ENCODE results near the gene FUNDC1.
"Not testable (repeated sequence)": the region's sequence is repeated elsewhere in the genome, so short reads cannot be mapped to it uniquely, and the experiment has no call there.

Gene FUNDC1

DNA sequence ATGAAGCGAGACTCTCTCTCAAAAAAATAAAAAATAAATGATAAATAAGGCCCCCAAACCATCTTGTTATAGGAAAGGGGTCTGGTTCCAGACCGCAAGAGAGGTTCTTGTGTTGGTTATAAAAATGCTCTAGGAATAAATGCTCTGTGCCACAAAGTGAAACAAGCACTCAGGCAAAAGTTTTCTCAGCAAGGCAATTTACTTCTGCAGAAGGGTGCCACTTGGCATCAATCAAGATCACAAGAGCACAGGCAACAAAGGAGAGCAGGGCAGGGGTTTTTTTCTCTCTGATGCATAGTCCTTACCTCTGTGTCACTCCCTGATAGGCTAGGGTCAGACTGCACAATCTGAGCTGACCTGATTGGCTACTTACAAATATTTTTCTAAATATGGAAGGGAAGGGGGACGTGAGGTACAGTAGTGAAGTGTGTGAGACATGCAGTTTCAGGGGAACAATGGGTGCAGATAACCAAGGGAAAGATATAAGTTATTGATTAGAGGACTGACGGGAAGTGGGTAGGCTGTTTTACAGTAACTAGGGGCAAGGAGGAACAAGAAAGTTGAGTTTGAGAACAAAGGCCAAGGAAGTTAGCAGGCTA is 29.8 kb upstream of the FUNDC1 start:
- DNase-seq (no peak), ATAC-seq (ENCODE audit: insufficient read depth, low read depth) (no peak)
- Histone ChIP-seq H3K4me2 (ENCODE audit: insufficient read depth, low read length) (no peak overlapping the region), H3K36me3 (ENCODE audit: insufficient read depth, low read length) (no peaks in the 10 kb centered on the region), H3K27me3 (ENCODE audit: insufficient read depth, low read length, poor library complexity) (no peaks in the 10 kb centered on the region), H3K9ac (ENCODE audit: low read depth, low read length) (no peak overlapping the region), H3K27ac (ENCODE audit: low read length) (no peak overlapping the region), H3K79me2 (ENCODE audit: insufficient read depth, low read length) (no peaks in the 10 kb centered on the region), H2AFZ (ENCODE audit: low read depth, low read length) (no peak overlapping the region), H3K9me3 (ENCODE audit: insufficient read depth, low read length, severe bottlenecking) (no peaks in the 10 kb centered on the region), H4K20me1 (ENCODE audit: insufficient read depth, low read length) (no peaks in the 10 kb centered on the region), H3K4me1 (ENCODE audit: insufficient read depth, low read length) (no peaks in the 10 kb centered on the region), H3K4me3 (ENCODE audit: low read depth in 1 of 2, low read length in 2 of 2) (no peak overlapping the region)
- TF ChIP-seq EZH2 (IDR thresholded peaks at IDR 0.05; ENCODE audit: borderline replicate concordance, low read depth, low read length, severe bottlenecking) = no peak
- TF ChIP-seq, protein P1, sequence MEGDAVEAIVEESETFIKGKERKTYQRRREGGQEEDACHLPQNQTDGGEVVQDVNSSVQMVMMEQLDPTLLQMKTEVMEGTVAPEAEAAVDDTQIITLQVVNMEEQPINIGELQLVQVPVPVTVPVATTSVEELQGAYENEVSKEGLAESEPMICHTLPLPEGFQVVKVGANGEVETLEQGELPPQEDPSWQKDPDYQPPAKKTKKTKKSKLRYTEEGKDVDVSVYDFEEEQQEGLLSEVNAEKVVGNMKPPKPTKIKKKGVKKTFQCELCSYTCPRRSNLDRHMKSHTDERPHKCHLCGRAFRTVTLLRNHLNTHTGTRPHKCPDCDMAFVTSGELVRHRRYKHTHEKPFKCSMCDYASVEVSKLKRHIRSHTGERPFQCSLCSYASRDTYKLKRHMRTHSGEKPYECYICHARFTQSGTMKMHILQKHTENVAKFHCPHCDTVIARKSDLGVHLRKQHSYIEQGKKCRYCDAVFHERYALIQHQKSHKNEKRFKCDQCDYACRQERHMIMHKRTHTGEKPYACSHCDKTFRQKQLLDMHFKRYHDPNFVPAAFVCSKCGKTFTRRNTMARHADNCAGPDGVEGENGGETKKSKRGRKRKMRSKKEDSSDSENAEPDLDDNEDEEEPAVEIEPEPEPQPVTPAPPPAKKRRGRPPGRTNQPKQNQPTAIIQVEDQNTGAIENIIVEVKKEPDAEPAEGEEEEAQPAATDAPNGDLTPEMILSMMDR (IDR thresholded peaks at IDR 0.05; ENCODE audit: borderline replicate concordance, extremely low read depth, low read length, poor library complexity, severe bottlenecking) = no peak

DNA sequence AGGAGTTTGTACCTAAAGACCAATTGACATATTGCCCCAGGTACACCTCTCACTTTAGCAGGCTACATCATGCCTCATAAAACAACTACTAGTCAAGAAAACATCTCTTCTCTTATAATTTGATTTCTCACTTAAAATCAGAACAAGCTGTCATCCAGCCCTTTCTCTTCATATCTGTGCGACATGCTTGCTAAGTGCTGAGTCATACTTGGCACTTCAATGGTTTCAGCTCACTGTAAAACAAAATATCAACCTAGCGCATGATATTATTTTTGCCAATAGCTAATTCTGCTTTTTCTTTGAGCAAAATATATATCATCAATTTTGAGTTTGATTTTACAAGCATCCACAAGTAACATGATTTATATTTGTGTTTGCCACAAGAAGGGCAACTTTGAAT is 27.9 kb upstream of the FUNDC1 start:
- no peak for TF ChIP-seq EZH2 (IDR thresholded peaks at IDR 0.05; ENCODE audit: borderline replicate concordance, low read depth, low read length, severe bottlenecking)
- TF ChIP-seq, protein P1 (IDR thresholded peaks at IDR 0.05; ENCODE audit: borderline replicate concordance, extremely low read depth, low read length, poor library complexity, severe bottlenecking) = no peak

GRCh38 chrX:44569122-44569521 is 26.5 kb upstream of the FUNDC1 start:
- no peaks in the 10 kb centered on the region for H3K79me2 ChIP-seq (ENCODE audit: insufficient read depth, low read length)
- no peak overlapping the region for H3K9ac ChIP-seq (ENCODE audit: low read depth, low read length)
- no peak overlapping the region for H3K4me3 ChIP-seq (ENCODE audit: low read depth in 1 of 2, low read length in 2 of 2)
- no peak overlapping the region for H2AFZ ChIP-seq (ENCODE audit: low read depth, low read length)
- ATAC-seq (ENCODE audit: insufficient read depth, low read depth) = no peak
- H4K20me1 ChIP-seq (ENCODE audit: insufficient read depth, low read length) = no peaks in the 10 kb centered on the region
- no peak overlapping the region for H3K4me2 ChIP-seq (ENCODE audit: insufficient read depth, low read length)
- DNase-seq = no peak
- no peak overlapping the region for H3K27ac ChIP-seq (ENCODE audit: low read length)
- H3K27me3 ChIP-seq (ENCODE audit: insufficient read depth, low read length, poor library complexity) = no peaks in the 10 kb centered on the region
- no peaks in the 10 kb centered on the region for H3K4me1 ChIP-seq (ENCODE audit: insufficient read depth, low read length)
- H3K9me3 ChIP-seq (ENCODE audit: insufficient read depth, low read length, severe bottlenecking) = no peaks in the 10 kb centered on the region
- no peaks in the 10 kb centered on the region for H3K36me3 ChIP-seq (ENCODE audit: insufficient read depth, low read length)
- no peak for TF ChIP-seq EZH2 (IDR thresholded peaks at IDR 0.05; ENCODE audit: borderline replicate concordance, low read depth, low read length, severe bottlenecking)

More for the DNA sequence above, 27.9 kb upstream of the FUNDC1 start:
- Histone ChIP-seq H3K36me3 (ENCODE audit: insufficient read depth, low read length) (no peaks in the 10 kb centered on the region), H3K79me2 (ENCODE audit: insufficient read depth, low read length) (no peaks in the 10 kb centered on the region), H3K9me3 (ENCODE audit: insufficient read depth, low read length, severe bottlenecking) (no peaks in the 10 kb centered on the region), H3K27ac (ENCODE audit: low read length) (no peak overlapping the region), H3K4me3 (ENCODE audit: low read depth in 1 of 2, low read length in 2 of 2) (no peak overlapping the region), H3K4me2 (ENCODE audit: insufficient read depth, low read length) (no peak overlapping the region), H3K4me1 (ENCODE audit: insufficient read depth, low read length) (no peaks in the 10 kb centered on the region), H3K9ac (ENCODE audit: low read depth, low read length) (no peak overlapping the region), H2AFZ (ENCODE audit: low read depth, low read length) (no peak overlapping the region), H4K20me1 (ENCODE audit: insufficient read depth, low read length) (no peaks in the 10 kb centered on the region), H3K27me3 (ENCODE audit: insufficient read depth, low read length, poor library complexity) (no peaks in the 10 kb centered on the region)
- ATAC-seq (ENCODE audit: insufficient read depth, low read depth) (no peak), DNase-seq (no peak)

- no peaks in the 10 kb centered on the region for H3K27me3 ChIP-seq (ENCODE audit: insufficient read depth, low read length, poor library complexity)
- TF ChIP-seq, protein P1 (IDR thresholded peaks at IDR 0.05; ENCODE audit: borderline replicate concordance, extremely low read depth, low read length, poor library complexity, severe bottlenecking) = no peak
- no peak for TF ChIP-seq EZH2 (IDR thresholded peaks at IDR 0.05; ENCODE audit: borderline replicate concordance, low read depth, low read length, severe bottlenecking)
- H3K4me1 ChIP-seq (ENCODE audit: insufficient read depth, low read length) = no peaks in the 10 kb centered on the region
- H3K27ac ChIP-seq (ENCODE audit: low read length) = no peak overlapping the region
- H2AFZ ChIP-seq (ENCODE audit: low read depth, low read length) = no peak overlapping the region
- no peak overlapping the region for H3K4me2 ChIP-seq (ENCODE audit: insufficient read depth, low read length)
- H3K9ac ChIP-seq (ENCODE audit: low read depth, low read length) = no peak overlapping the region
- no peak for DNase-seq
- no peaks in the 10 kb centered on the region for H4K20me1 ChIP-seq (ENCODE audit: insufficient read depth, low read length)
- ATAC-seq (ENCODE audit: insufficient read depth, low read depth) = no peak
- no peak overlapping the region for H3K4me3 ChIP-seq (ENCODE audit: low read depth in 1 of 2, low read length in 2 of 2)
- no peaks in the 10 kb centered on the region for H3K79me2 ChIP-seq (ENCODE audit: insufficient read depth, low read length)
- no peaks in the 10 kb centered on the region for H3K36me3 ChIP-seq (ENCODE audit: insufficient read depth, low read length)
- no peaks in the 10 kb centered on the region for H3K9me3 ChIP-seq (ENCODE audit: insufficient read depth, low read length, severe bottlenecking)
These were observed 25.5 kb upstream of the FUNDC1 start for GRCh38 chrX:44568196-44568595.

DNA sequence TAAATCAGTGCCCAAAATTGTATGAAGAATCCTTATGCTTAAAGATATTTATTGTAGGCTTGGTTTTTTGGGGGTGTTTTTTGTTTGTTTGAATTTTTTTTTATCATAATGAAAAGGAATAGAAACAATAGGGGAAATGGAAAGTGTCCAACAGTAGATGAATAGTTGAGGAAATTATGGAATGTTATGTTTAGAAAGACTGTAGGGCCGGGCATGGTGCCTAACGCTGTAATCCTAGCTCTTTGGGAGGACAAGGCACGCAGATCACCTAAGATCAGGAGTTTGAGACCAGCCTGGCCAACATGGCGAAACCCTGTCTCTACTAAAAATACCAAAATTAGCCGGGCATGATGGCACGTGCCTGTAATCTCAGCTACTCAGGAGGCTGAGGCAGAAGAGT is 19.2 kb upstream of the FUNDC1 start:
- ATAC-seq (ENCODE audit: insufficient read depth, low read depth); H4K20me1 ChIP-seq (ENCODE audit: insufficient read depth, low read length); H3K4me2 ChIP-seq (ENCODE audit: insufficient read depth, low read length); H3K79me2 ChIP-seq (ENCODE audit: insufficient read depth, low read length); H3K9me3 ChIP-seq (ENCODE audit: insufficient read depth, low read length, severe bottlenecking); H3K4me3 ChIP-seq (ENCODE audit: low read depth in 1 of 2, low read length in 2 of 2); H3K27ac ChIP-seq (ENCODE audit: low read length); H3K27me3 ChIP-seq (ENCODE audit: insufficient read depth, low read length, poor library complexity); H3K4me1 ChIP-seq (ENCODE audit: insufficient read depth, low read length); H3K36me3 ChIP-seq (ENCODE audit: insufficient read depth, low read length); DNase-seq; H3K9ac ChIP-seq (ENCODE audit: low read depth, low read length); H2AFZ ChIP-seq (ENCODE audit: low read depth, low read length): not testable (repeated sequence)

Data from DND-41 (cell line).